GM19397 (cell line): ENCODE measurements around the gene EGLN3.
"Not testable (repeated sequence)": the region's sequence is repeated elsewhere in the genome, so short reads cannot be mapped to it uniquely, and the experiment has no call there.

Source experiments
- ATAC-seq: cut with Tn5 transposase; IDR thresholded peaks from one replicate; pipeline ENCODE4 v1.9.1; 2021; ENCODE audit warnings: mild to moderate bottlenecking, moderate library complexity; ENCODE audit not compliant: unreplicated experiment

Gene EGLN3

DNA sequence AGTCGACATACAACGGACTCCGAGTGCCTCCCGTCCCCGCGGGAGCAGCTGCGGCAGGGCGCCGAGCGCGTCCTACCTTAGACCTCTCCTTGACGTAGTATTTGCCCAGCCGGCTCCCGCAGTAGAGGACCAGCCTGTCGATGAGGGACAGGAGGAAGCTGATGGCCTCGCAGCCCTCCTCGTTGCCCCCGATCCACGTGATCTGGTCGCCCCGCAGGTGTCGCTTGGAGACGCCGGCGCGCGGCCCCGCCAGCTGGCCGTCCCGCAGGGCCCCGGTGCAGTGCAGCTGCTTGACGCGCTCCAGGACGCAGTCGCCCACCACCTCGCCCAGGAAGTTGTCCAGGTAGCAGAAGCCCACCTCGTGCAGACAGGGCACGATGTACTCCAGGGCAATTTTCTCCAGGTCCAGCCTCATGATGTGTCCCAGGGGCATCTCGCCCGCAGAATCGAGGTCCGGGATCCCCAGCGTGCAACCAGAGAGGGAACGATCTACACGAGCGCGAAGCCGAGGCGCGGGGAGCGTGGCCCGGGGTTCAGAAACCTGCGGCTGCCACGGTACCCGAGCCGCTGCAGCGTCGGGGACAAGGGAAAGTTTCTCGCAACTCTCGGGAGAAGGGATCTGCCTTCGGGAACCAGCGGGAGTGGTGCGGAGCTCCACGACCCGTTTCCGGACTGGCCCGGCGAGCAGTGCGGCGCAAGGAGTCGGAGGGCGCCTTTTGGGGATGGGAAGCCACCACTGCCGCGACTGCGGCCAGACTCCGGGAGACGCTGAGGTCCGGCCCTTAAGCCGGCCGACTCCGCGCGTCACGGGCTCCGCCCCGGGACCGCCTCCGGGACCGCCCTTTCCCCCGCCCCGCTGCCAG is at the start of gene EGLN3:
TSS of gene EGLN3 (minus strand) at position 755 of the 863 bp plus-strand sequence. CDS start at position 433, 322 bp downstream.
- ATAC-seq: peak; percentile 90

DNA sequence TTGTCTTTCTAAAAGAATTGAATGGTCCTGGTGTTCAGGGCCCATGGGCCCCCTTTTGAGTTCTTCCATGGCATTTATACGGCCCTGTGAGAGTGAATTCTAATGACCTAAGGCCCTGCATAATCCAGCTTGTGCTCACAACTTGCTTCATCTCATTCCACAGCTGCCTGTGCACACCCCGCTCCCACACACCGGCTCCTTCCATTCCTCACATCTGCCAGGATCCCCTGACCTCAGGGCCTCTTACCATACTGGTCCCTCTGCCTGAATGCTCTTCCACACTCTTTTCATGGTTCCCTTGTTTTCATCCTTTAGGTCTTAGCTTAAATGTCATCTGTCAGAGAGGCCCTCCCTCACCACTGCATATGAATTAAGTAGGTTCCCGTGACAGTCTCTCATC is 49.5 kb upstream of the EGLN3 start:
- ATAC-seq: no peak

DNA sequence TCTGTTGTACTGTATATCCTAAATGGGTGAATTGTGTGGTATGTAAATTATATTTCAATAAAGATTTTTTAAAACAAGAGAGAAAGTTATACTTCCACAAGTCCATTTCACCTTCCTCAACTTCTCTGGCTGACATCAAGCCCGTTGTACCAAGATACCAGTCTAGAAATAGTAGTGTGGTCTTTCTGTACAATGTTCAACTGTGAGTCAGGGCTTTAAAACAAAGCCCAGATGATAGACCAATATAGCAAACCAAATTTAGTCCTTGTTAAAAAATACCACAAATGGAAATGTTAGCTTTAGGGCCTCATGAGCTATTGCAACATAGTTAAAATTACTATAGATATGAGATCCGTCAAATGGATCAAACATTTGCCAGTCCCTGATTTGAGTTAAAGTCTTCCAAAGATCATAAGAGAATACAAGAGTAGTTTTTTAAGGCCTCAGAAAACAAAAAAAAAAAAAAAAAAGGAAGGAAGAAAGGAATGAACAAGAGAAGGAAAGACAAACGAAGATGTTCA is 49.0 kb upstream of the EGLN3 start:
- ATAC-seq: no peak

DNA sequence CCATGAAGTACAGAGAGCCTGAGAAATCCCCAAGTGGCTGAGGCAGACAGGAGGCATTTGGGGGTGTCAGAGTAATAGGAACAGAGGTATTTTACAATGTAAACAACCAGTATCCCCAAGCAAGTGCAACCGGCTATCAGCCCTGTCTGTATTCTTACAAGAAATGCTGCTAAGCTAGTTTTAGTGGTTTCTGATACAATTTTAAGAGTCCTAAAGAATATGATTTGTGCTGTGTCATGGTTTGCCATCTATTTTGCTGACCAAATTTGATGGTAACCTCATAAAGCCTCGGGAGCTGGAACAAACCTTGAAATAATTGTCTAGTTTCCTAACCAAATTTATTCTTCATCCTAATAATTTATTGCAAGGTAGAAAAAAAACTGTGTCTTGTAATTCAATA is 46.7 kb upstream of the EGLN3 start:
- ATAC-seq: no peak

DNA sequence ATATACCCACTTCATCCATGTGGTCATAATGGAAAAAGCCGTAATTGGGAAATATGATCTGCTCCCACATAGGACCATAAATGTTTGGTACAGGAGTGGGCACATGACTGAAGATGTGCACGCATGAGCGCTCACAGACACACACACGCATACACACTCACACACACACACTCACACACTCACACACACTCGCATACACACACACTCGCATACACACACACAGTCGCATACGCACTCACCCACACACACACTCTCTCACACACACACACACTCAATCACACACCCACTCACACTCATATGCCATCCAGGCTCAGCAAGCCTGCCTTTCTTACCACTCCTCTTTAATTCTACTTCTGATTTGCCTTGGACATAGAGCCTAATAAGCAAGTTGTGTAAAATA is 45.6 kb upstream of the EGLN3 start:
- no peak for ATAC-seq

DNA sequence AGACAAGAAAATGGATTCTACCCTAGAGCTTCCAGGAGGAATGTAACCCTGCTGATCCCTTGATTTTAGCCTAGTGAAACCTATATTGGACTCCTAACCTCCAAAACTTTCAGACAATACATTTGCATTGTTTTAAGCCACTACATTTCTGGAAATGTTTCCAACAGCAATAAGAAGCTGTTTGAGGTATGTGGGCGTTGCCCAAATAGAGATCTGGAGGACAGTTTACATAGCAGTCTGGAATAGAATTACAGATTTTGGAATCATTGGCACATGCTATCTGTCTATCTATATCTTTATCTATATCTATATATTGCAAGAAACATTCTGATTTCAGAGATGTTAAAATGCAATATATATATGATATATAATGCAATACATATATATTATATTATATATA is 42.4 kb upstream of the EGLN3 start:
- no peak for ATAC-seq

DNA sequence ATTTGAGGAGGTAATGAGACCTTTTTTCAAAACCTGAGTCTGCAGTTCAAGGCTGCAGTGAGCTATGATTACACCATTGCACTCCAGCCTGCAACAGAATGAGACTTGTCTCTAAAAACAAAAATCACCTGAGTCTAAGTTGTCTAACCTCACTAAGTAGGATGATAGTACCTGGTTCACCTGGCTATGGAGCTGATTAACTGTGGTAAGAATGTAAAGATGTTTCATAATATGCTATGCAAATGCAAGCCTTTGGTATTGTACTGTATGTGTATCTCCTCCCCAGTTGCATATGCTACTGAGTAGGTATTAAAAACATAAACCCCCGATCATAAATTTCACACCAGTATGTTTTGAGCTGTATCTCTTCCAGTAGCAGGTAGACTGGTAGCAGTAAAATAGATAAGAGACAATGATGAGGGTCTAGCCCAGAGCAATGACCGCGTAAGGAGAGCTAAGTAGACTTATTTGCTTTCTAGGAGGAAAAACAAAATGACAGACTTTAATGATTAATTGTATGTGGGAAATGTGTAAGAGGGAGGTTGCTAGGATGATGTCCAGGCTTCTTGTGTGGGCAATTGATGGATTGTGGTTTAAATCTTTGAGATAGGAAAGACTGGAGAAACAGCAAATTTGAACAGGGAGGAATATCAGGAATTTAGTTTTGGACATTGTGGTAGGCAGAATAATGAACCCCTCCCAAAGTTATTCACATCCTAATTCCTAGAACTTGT is 41.6 kb upstream of the EGLN3 start:
- ATAC-seq: no peak

DNA sequence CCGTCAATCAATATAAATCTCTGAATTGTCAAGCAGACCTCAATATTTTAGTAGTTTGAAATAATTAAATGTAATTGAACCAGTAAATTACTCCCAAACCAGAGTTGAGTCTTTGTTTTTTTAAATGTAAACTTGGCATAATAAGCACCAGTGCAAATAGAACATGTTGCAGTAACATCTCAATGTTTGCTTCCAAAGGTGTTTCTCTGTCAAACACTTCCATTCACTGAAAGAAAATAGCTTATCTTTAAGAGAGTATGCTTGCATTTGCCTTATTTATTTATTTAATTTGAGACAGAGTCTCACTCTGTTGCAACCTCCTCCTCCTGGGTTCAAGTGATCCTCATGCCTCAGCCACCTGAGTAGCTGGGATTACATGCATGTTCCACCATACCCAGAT is 39.9 kb upstream of the EGLN3 start:
- ATAC-seq: no peak

DNA sequence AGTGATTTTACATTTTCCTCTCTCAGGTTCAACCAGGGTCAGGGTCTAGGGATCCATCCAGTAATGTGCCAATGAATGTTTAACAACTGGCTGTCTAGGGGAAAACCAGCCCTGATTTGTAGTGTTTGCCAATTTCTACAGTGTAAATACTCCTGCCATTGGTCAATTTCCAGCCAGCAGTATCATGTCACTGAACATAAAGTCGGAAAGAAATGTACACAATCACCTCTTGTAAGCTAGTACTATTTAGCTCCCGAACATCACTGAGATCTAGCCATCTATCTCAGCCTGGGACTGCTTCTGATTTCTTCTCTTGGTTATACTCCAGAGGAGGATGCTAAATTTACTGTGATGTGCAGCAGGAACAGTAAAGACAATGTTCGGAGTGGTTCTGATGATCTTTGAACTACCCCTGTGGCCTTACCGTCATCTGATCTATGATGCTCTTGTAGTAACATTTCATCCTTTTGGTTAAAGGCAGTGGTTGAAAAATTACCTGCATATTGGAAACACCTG is 36.7 kb upstream of the EGLN3 start:
- no peak for ATAC-seq

DNA sequence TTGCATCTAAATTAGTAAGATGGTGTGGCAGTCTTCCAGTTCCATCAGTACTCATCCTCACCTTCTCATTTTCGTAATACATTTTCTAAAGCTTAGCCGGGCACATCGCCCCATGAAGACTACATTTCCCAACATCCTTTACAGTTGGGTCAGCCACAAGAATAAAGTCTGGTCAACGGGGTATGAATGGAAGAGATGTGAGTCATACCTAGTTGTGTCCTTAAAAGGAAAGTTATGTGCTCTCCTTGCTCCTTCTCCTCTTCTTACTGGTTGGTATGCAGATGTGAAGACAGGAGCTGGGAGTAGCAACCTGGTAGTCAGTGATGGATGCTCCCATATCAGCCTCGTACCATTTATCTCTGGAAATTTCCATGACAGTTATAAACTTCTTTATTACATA is 35.9 kb upstream of the EGLN3 start:
- ATAC-seq: no peak

DNA sequence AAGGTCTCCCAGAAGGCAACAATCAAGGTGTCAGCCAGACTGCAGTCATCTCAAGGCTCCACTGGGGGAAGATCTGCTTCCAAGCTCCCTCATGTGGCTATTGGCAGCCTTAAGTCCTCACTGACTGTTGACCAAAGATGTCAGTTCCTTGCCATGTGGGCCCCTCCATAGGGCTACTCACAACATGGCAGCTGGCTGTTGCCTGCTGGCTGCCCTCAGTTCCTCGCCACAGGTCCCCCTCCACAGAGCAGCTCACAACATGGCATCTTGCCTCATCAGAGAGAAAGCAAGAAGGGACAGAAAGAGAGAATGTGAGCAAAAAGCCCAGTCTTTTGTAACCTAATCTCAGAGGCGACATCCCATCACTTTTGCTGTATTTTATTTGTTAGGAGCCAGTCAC is 34.4 kb upstream of the EGLN3 start:
- no peak for ATAC-seq

DNA sequence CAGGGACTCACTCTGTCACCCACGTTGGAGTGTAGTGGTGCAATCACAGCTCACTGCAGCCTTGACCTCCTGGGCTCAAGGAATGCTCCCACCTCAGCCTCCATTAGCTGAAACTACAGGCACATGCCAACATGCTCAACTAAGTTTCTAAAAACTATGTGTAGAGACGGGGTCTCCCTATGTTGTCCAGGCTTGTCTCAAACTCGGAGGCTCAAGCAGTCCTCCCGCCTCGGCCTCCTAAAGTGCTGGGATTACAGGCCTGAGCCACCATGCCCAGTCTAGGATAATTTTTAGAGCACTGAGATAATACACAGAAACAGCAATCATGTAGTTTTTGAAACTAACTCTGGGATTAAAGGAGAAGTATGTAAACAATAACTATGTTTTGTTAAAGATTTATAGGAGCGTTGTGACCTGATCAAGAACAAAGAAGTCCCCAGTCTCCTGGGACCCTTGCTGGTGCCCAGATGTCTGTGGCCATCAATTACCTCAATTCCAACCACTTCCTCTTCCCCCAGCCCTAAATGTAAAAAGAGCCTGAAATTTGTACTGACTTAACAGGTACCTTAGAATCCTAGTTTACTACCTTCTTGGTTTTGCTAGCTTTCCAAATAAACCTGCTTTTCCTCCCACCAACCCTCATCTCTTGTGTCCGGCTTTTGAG is 28.9 kb upstream of the EGLN3 start:
- peak; percentile 80 for ATAC-seq

DNA sequence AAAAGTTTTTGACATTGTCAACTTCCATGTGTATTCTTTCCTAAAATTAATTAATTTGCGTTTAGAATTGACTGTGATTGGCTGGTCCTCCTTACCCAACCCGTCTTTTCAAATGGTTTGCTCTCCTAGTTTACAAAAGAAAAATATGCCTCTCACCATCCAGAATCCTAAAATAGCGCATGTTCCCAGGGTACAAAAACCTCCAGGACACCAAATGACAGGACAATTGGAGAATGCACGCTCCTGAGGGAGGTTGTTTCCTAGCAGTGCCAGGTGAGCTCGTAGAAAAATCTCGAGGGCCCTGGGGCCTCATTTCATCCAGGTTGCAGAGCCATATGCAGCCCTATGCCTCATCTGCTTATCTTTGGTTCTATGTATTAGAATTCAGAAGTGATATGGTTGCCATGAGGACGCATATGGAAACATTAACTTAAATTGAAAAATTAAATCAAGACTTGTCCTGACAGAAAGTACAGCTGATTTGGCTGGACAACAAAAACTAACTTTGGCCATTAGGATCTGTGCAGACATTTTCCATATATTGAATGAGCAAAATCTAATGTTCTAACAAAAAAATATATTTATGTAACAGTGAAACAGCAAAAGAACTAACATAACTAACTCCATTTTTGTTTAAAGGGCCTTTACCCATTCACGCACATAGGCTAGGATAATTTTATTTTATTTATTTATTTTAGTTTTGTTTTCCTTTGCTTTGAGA is 28.2 kb upstream of the EGLN3 start:
- ATAC-seq: no peak

DNA sequence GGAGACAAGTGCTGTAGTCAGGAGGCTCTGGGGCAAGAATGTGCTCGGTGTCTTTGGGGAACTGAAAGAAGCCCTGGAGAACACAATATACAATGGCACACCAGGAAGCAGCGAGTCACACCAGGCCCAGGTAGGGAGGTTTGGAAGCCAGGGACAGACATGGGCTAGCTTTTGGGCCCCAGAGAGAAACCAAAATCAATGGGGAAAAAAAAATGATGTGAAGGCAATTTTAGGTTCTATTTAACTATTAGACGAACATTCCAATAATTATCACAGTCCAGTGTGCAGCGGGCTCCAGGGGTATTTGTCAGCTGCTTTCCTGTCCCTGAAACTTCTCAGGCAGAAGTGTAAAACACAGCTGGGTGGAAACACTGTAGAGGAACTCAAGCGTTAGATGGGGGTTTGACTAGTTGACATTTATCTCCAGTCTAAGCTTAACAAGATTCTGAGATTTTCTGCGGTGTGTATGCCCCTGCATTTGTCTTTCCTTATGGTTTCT is 21.8 kb upstream of the EGLN3 start:
- peak; percentile 87 for ATAC-seq

DNA sequence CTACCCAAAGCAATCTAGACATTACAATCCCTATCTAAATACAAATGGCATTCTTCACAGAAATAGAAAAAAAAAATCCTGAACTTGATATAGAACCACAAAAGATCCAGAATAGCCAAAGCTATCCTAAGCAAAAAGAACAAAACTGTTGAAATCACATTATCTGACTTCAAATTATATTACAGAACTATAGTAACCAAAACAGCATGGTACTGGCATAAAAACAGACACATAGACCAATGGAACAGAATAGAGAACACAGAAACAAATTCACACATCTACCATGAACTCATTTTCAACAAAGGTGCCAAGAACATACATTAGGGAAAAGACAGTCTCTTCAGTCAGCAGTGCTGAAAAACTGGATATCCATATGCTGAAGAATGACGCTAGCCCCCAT is 19.0 kb upstream of the EGLN3 start:
- not testable (repeated sequence) for ATAC-seq

DNA sequence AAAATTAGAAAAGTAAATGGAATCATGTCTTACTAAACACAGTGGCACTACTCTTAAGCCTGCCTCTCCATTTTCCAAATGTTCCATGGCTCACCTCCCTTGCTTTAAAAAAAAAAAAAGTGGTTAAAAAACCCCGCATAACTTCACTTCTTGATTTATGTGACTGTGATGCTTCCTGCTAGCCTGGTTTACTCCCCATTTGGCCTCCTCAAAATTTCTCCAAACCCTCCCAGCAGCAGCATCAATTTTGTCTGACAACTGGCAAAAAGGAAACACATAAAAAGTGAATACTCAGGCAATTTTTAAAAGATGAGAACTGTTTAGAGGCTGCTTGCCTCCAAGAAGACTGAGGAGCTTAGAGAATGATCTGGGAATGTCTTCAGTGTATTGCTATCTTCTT is 17.8 kb upstream of the EGLN3 start:
- ATAC-seq: no peak

DNA sequence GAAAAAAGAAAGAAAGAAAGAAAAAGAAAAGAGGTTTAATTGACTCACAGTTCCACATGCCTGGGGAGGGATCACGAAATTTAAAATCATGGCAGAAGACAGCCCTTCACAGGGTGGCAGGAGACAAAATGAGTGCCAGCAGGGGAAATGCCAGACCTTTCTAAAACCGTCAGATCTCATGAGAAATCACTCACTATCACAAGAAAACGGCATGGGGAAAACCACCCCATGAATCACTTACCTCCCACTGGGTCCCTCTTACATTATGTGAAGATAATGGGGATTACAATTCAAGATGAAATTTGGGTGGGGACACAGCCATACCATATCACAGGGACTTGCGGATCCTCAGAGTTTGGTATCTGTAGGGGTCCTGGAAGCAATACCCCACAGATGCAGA is 16.3 kb upstream of the EGLN3 start:
- ATAC-seq: no peak

DNA sequence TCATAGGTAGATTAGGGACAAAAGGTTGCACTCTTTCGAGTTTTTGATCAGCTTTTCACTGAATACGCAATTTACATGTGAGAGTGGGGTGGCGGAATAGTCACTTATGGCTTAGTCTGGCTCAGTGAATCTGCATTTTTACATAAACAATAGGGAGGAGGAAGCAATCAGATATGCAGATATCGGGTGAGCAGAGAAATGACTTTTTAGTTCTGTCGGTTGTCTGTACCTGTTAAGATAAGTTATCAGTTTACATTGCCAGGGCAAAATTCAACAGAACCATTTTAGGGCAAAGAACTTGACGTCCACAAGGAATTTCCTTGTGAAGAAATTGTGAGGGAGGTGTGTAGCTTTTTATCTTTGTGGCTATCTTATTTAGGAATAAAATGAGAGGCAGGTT is 15.4 kb upstream of the EGLN3 start:
- no peak for ATAC-seq

DNA sequence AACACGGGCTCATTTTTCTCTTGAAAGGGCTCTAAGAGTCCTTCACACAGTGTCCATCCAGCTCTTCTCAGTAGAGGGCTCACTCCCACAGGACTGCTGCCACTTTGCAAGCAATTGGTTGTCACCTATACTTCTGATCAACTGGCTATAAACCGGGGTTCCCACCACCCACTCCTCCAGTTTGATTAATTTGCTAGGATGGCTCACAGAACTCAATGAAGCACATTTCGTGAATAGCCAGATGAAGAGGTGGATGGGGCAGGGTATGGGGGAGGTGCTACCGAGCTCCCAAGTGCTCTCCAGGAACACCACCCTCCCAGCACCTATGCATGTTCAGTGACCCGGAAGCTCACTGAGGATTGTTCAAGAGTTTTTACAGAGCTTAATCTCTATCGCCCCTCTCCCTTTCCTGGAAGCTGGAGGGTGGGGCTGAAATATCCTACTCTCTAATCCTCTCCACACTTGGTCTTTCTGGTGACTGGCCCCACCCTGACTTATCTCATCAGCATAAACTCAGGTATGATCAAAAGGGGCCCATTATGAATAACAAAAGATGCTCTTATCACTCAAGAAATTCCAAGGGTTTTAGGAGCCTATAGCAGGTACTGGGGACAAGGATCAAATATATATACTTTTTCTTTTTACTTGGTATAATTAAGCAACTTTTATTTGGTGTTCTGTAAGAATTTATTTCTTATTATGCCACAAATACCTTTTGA is 13.9 kb upstream of the EGLN3 start:
- no peak for ATAC-seq

DNA sequence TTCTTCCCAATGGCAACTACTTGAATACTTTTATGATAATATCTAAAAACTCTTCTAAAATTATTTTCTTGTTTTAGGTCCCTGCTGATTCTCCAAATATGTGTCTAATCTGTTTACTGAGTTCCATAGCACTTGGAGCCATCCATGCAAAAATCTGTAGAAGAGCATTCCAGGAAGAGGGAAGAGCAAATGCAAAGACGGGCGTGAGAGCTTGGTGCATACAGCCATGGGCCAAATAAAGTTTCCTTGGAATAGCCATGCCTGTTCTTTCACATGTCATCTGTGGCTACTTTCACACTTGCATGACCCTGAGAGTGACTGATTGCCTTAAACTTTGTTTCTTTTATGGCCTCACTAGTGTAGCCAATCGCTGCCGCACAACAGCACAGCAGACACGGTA is 13.0 kb upstream of the EGLN3 start:
- ATAC-seq: no peak
